Stimulated activated CD4-positive, alpha-beta T cell treated with anti-CD3 and anti-CD28 coated beads, Interleukin-2, amount 100 ng/mL, for 24 hours (primary cell): Measurements from ENCODE around the gene MAGI2.

ENCODE experiments used
- DNase-seq, 2 donors: peaks; one replicate each; pipeline ENCODE4 v3.0.0-alpha.2; 2020

MAGI2 gene

DNA sequence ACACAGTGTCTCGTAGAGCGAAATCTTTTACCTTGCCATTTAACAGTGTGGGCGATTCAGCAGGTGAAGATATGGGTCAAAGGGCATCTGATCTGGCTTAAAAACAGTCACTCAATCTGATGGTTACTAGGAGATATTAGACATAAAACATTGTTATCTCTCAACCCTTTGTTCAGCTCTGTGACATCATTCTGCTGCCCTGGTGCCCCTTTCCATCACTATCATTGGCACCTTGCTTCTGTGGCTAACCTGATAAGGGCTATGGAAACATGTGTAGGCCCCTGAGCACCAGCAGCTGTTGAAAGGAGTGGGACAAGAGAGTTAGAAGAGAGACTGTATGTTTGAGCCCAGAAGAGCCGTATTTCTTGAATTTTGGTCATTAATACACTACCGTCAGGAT, 1004.6 kb downstream of the MAGI2 start:
- DNase-seq: no peak

DNA sequence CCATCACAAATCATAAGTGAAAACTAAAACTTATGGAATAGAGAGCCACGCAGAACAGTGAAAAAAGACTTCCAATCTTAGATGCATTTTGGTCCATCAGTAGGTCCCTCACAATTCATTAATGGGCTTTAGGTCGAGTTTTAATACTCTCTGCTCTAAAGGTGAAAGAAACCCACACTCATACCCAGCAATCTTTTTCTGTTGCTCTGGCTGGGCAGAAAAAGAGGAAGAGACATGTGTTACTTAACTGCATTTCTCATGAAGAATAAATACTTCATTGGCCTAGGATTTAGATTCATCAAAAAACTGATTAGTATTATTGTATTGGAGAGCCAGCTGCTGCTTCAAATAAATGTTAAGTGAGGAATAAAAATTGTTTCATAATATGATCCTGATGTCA, 1009.2 kb downstream of the MAGI2 start:
- no peak for DNase-seq

DNA sequence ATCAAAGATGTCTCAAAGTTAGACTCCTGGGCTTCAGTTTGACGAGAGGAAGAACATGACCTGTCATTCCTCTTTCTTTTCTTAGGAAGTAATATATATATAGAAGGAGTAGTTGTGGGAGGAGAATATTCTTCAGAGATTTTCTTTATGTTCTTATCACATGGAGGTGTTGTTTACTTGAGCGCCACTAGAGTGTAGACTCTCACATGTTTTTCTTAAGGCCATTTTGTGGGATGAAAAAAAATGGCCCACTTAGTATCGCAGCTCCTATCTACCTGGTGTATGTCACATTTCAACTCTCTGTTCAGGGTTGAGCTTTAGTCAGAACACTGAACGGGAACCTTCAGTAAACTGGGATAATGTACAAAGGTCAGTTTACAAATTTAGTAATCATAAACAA, 1009.7 kb downstream of the MAGI2 start:
- no peak for DNase-seq

DNA sequence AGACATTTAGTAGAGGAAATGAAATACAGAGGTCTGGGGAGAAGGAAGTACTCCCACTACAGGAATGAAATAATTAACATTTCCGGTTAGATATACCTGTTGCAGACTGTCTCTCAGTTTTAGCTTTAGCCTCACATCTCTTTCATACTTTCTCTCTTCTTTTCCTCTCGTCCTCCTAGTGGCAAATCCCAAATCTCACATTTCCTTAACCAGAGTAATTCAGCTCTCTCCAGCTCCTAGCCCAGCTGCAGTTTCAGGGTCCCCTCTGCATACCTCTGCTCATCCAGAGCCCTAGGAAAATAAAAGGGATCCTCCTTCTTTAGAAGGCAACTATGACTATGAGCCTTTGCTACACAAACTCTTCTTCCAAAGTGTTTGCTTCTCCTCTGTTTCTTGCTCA, 1011.7 kb downstream of the MAGI2 start:
- no peak for DNase-seq

DNA sequence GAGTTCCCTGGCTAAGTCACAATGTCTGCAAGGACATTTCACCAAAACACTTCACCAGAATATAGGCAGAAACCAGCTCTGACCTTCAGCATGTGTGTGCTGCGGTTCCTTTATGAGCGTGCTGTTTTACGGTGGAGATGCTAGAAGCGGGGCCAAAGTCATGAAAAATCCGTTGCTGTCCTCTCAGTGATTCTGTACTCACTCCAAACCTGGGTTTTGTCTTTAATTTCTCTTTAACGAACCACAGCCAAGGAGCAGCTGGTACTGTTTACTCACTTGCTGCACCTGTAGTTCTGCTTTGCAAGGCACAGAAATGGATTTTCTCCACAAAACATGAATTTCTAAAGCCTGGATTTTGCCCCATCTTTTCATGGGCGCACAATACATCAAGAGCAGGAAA, 1015.0 kb downstream of the MAGI2 start:
- DNase-seq: no peak

DNA sequence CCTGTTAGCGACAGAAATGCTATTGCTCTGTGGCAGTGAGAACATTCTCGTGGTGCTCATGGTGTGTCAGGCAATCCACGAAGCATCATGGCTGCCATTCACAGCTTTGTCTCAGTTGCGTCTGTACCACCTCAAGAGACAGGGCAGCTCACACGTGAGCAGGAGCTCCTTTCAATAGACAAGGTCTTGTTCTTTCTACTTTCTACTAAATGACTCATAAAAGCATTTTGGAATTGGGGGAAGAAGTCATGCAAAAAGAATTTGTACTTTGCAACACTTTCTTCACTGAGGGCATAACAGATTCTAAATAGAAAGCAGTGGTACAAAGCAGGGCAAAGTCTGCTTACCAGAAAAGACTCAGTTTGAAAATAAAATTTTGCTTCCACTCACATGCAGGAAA, 1016.3 kb downstream of the MAGI2 start:
- no peak for DNase-seq

DNA sequence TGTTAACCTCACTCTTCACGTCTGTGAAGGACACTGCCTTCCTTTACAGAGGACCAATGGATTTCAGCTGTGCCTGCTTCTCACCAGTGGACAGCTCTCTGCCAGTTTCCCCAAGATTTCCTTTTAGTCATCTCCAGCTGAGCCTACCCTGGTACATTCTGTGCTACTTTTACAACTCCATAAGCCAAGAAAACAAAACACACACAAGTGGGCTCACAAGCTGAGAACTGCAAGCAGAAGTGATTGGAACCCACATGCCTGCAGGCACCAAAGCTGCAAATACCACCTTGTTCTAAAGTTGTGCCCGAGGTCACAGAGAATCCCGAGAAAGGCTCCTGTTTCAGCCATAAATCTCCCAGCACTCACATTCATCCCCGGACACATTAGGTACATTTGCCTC, 1018.1 kb downstream of the MAGI2 start:
- no peak for DNase-seq

DNA sequence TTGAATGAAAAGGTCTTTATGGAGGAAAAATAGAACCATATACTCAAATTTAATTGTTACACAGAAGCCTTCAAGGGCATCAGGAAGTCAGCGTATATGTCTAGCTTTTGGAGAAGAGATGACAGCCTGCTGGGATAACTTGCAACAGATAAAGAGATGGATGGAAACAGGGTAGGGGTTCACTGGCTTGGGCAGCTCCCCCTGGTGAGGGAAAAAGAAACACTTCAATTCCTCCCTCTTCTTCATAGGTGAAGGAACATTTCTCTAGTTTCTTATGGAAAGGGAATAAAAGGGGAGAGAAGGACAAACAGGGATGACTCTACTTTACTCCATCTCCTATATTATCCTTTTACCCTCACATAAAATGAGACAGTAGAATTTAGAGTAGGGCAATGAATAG, 1019.2 kb downstream of the MAGI2 start:
- DNase-seq: no peak

DNA sequence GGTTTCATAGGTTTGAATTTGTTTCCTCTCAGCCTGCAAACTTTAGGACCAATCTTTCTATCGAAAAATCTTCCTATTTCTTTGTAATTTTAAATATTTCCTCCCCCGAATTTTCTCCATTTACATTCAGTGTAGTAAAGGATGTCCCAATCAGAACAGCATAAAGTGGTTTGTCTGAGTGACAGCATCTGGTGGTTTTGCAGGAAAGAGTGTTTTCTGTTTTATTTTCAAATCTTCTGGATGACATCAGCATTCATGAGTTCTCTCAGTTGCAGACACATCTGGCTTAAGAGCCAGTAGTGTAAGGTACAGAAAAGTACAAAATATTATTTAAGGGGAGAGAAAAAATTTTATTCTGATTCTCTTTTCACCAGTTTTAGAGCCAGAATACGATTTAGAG, 1020.0 kb downstream of the MAGI2 start:
- DNase-seq: no peak

DNA sequence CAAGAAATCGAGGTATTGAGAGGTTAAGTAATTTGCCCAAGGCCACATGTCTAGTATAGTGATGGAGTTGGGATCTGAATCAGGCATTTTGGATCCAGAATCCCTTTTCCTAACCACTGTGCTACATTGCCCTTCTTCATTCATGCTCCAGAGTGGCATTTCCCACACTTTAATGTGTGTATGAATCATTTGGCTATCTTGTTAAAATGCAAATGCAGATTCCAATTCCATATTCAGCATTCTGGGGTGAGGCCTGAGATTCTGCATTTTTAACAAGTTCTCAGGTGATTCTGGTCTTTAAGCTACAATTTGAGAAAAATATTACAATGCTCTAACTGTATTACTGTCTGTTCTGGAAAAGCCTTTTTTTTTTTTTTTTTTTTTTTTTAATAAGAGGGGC, 1023.6 kb downstream of the MAGI2 start:
- DNase-seq: no peak

DNA sequence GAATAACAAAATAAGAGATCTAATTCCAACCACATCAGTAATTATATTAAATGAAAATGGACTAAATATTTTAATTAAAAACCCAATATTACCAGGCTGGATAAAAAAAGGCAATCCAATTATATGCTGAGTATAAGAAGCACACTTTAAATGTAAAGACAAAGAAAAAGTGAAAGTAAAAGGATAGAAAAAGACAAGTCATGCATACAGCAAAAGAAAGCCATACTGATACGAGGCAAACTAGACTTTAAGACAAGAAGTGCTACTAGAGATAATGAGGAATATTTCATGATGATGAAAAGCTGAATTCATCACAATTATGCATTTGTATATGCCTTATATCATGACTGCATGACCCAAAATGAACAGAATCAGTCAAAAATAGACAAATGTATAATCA, 1026.3 kb downstream of the MAGI2 start:
- no peak for DNase-seq

DNA sequence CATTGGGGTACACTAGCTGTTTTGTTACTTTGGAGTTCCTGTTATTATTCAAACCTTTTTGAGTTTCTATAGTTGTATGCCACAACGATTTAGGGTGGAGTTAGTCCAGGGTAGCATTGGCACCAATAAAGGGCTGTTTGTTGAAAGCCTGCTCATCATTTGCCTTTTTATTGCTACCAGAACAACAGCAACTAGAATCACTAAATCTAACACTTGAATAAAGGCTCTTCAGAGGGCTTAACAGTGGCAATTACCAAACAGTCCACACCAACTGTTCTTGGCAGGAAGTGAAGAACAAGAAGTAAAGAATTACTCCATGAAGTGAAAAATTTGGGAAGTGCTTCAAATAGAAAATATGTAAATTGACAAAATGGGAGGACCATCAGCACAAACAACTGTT, 1033.5 kb downstream of the MAGI2 start:
- DNase-seq: no peak

DNA sequence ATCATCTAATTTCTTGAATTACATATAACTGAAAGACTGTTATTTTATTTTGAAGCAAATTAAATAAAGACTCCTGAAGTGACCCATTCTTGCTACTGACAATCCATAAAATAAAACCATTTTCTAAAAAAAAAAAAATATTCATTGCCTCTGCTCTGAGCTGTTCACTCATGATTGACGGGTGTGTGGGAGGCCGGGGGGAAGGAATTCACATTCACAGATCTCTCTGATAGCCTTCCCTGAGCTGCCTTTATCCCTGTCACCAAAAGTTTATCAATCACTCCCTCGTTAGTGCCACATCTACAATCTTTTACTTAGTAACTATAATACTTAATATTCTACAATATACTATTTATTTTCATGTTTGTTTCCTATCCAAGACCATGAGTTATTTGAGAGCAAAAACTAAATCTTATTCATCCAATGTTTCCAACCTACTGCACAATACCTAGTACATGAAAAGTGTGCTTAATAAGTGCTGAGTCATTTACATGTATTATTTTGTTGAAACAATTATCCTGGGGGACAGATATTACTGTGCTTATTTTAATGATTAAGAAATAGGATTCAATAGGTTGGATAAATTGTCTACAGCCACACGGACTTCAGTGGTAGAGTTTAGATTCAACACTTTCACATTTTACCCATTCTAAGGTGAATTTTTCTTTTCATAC, 1036.2 kb downstream of the MAGI2 start:
- DNase-seq: no peak

DNA sequence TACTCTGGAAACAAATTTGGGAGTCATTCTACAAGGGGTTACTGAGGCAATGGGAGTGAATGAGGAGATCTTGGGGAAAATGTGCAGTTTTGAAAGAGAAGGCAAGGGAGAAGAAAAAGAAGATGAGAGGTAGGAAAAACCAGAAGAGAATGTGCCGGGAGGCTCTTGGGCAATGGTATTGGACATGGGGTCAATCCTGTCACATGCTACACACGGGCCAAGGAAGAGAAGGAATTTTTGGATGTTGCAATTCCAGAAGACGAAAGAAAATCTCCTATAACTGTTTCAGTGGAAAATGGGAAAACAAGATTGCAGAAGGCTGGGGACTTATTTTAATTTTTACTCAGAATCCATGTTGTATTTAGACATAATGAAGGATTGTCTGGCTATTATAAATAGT, 1039.9 kb downstream of the MAGI2 start:
- no peak for DNase-seq

DNA sequence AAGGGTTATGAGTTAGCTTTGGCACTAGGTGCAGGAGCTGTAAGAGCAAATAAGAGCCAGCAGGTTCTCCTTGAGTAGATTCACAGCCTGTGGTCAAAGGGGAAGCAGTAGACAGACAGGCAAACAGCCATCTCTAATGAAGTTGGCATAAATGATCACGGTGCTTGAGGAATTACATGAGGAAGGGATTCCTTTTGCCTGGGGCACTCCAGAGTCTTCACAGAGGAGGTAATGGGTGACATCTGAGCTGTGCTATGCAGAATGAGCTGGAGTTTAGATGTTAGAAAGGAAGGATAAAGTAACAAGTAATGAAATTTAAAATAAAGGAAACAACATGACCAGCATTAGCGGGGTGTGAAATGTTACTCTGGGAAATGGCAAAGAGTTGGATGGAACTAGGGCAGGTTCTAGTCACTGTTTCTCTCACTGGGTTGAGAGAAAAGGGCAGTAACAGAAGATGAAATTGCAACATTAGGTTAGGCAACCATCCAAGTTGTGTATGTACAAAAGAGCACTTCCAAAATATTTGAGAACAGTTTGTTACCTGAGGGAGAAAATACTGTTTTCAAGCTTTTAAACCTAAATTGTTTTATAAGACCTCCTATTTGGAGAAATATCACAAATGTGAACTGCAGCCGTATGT, 1041.1 kb downstream of the MAGI2 start:
- no peak for DNase-seq

DNA sequence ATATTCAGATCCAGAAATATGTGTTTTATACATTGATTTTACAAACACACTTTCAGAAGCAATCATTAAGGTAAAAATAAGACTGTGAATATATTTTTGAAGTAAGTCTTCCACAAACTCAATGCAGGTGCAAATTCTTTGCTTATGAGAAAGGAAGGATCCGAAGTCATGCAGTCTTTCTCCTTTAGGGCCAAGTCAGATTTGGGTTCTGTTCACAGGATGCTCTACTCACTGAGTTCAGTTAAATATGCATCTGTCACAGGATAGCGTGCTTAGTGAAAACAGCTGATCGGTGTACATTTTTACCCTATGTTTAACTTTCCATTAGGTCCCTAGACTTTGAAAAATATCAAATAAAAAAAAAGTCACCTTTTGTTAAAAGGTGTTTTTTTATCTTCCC, 1046.4 kb downstream of the MAGI2 start:
- DNase-seq: no peak

DNA sequence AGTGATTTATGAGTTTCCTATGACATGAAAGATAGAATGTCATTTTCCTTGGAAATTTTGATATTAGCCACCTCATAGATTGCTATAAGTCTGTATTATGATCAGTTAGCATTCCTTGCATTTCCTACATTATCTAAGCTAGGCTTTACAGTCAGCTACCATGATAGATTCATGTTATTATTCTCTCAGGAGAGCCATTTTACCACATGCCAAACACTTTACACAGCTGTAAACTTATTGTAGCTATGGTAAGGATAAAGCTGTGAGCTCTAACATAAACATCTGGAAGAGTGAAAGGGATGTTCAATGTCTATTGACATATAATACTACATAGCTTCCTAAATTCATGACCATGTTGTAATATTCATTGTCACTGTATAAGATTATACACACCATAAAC, 1046.9 kb downstream of the MAGI2 start:
- DNase-seq: no peak

DNA sequence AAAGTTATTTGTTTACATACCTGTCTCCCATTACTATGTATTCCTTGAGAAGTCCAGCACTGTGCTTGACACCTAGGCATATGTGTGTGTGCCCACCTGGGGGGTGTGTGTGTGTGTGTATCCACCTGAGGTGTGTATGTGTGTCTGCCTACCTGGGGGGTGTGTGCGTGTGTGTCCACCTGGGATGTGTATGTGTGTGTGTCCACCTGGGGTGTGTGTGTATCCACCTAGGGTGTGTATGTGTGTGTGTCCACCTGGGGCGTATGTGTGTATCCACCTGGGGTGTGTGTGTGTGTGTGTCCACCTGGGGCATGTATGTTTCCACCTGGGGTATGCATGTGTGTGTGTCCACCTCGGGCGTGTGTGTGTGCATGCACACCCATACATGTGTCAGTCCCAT, 1051.4 kb downstream of the MAGI2 start:
- no peak for DNase-seq

DNA sequence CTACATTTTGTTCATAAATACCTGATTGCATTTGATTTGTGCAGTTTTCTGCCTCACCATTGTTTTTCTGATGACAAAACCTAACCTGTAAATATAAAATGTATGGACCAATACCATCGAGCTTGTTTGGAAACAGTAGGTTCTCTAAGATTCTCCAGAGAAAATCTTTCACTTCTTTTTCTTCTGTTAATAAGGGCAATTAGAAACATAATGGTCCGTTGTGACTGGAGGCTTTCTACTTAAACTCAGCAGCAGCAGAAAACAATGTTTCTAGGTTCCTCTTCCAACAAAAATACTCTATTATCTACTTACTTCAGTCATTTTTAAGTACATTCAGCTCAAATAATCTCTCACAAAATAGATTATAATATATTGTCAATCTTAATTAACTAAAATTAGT, 1053.4 kb downstream of the MAGI2 start:
- no peak for DNase-seq

DNA sequence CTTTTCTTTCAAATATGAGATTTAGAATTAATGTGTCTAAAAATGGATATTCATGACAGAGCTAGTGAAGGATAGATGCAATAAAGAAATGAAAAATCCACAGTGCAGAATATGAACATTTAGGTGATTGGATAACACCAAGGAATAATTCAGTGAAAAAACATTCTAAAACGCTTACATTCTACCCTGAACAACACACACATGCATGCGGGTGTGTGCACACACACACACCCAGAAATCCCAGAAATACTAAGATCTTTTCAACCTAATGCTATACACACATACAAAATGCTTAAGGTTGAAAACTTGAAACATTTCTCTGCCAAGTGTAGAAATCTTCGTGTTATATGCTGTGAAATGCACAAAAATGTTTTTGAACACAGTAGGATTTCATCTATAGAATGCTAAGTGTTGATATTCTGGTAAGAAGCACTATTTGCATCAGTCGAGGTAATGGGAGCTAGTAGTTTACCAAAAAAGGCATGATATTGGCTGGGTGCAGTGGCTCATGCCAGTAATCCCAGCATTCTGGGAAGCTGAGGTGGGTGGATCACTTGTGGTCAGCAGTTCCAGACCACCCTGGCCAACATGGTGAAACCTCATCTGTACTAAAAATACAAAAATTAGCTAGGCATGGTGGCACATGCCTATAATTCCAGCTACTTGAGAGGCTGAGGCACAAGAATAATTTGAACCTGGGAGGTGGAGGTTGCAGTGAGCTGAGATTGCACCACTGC, 1054.3 kb downstream of the MAGI2 start:
- no peak for DNase-seq

DNA sequence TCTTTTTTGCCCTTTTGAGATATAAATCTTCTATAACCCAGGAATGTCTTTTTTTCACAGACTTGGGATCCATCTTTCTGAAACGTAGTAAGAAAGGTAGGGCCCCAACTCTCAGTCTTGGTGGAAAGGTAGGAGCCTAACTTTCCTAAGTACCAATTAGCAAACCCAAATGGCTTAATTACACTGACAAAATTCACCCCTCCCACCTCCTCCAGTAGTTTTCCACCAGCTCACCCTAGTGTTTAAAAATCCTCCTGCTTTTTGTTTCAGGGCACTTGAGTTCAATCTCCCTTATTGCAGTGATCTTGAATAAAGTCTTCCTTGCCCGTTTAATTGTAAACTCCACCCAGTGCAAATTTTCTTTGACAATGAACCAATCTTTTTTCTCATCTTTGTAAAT, 1054.9 kb downstream of the MAGI2 start:
- DNase-seq: no peak

DNA sequence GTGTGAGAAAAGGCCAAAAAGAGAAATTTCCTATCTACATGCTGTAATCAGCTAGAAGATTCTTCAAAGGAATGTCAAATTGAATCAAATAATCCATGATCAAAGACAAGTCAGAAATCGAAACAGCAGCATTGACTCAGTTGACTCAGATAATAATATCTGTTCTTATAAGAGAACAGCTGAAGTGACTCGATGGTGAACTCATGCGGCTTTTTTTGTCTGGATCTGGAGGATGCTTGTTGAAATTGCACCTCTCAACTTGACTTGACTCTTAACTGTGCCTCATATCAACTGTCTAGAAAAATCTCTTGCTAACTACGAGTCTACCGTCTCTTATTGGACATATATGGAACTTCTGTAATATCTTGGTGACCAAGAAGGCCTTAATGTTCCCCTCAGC, 1055.4 kb downstream of the MAGI2 start:
- DNase-seq: no peak

DNA sequence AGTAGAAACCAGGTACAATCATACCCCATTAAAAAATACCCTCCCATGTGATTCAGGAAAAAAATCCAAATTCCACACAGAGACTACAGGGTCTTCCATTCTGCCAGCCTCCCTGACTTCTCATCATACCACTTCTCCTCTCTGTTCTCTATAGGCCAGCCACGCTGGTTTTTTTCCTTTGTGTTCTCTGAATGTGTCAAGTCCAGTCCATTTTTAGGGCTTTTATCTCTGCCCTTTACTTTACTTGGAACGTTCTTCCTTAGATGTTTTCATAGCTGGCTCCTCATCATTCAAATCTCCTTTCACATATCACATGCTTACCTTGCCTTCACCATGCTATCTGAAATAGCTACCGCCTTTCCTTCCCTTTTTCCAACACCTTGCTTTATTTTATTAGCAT, 1057.3 kb downstream of the MAGI2 start:
- DNase-seq: no peak

DNA sequence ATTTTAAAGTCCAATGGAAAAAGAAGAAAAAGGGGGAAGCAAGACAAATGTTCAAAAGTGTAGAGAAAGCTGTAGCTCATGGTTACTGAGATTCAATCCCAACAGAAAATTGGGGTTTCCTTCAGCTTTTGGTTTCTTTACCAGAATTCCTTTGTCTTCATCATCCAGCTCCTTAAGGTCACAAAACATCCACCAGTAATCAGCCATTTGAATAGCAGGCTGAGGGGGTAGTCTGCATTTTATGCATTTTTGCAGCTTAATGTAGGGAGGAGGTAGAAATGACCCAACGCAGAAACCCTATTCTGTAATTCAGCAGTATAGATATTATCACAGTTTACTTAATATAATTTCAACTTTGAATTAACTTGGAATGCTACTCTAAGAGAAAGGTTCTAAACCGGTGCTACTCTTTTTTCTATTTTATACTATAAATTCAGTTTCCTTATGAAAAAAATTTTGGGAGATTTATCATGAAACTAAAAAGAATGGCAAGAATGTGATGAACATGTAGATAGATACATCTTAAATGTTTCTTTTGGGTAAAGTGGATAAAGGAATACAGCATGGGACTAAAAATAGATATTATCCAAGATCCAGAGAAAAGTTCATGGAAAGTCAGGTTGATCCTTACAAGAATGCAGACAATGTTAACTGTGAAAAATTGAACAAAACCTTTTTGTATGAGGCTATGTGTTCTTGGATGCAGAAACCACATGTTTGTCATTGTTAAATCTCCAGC, 1058.0 kb downstream of the MAGI2 start:
- DNase-seq: no peak
